OCI-LY7 (cell line): ENCODE measurements around the gene IRX2. TPM values are rescaled to one million over a fixed set of nuclear protein-coding genes. Genes with fewer than 3 reads are reported as not detected.

Experiments
- BruUV-seq: library from RNA; stranded (reverse); fragments of 400-500 nt; replicated peaks from 2 replicates; lab custom pipeline; 2021; lab: Mats Ljungman, UMichigan
- CTCF ChIA-PET: fragments of 300-600 bp; sonication (Branson Sonifier 250); formaldehyde crosslinking; loops from one replicate; lab custom pipeline; 2022; ENCODE audit warnings: antibody characterized with exemption; ENCODE audit not compliant: unreplicated experiment; lab: Charles Lee
- POLR2A ChIA-PET: fragments of 300-600 bp; sonication (Branson Sonifier 250); formaldehyde crosslinking; loops from one replicate; lab custom pipeline; 2022; ENCODE audit warnings: antibody characterized with exemption; lab: Charles Lee
- DNase-seq: peaks from one replicate; pipeline ENCODE4 v3.0.0-alpha.2; 2015; ENCODE audit warnings: low spot score
- H2AFZ ChIP-seq: fragments of 200-600 bp; sonication (generic), shearing (Covaris generic); 2 replicates; pipeline ENCODE4 v1.6.1; 2014; ENCODE audit warnings: mild to moderate bottlenecking, antibody characterized with exemption, low read length, moderate library complexity
- H3K27ac ChIP-seq: fragments of 200-600 bp; sonication (generic); 2 replicates; pipeline ENCODE4 v1.5.1; 2014; ENCODE audit warnings: mixed run types, low read depth, mild to moderate bottlenecking, moderate library complexity, low read length, inconsistent platforms; ENCODE audit not compliant: poor library complexity, severe bottlenecking
- H3K36me3 ChIP-seq: fragments of 200-600 bp; sonication (generic); 2 replicates; pipeline ENCODE4 v1.6.1; 2014; ENCODE audit warnings: mild to moderate bottlenecking, antibody characterized with exemption, low read length, moderate library complexity, mixed read lengths; ENCODE audit not compliant: insufficient read depth
- H3K4me1 ChIP-seq: fragments of 200-600 bp; sonication (generic); 2 replicates; pipeline ENCODE4 v1.5.1; 2014; ENCODE audit warnings: mild to moderate bottlenecking, low read length; ENCODE audit not compliant: insufficient read depth, poor library complexity, severe bottlenecking
- H3K4me2 ChIP-seq: fragments of 200-600 bp; sonication (generic); 2 replicates; pipeline ENCODE4 v1.6.1; 2014; ENCODE audit warnings: mild to moderate bottlenecking, low read length
- H3K4me3 ChIP-seq: fragments of 200-600 bp; sonication (generic); 2 replicates; pipeline ENCODE4 v1.5.1; 2014; ENCODE audit warnings: mild to moderate bottlenecking, low read depth, low read length; ENCODE audit not compliant: poor library complexity, severe bottlenecking
- H3K79me2 ChIP-seq: fragments of 200-600 bp; sonication (generic); 2 replicates; pipeline ENCODE4 v1.6.1; 2016; ENCODE audit warnings: low read depth, mild to moderate bottlenecking, low read length, moderate library complexity, mixed read lengths; ENCODE audit not compliant: insufficient read depth
- H3K9me2 ChIP-seq: fragments of 200-600 bp; sonication (generic); 2 replicates; pipeline ENCODE4 v1.6.1; 2016; ENCODE audit warnings: mild to moderate bottlenecking, low read length, mixed read lengths; ENCODE audit not compliant: insufficient read depth
- H3K9me3 ChIP-seq: fragments of 200-600 bp; sonication (generic); 2 replicates; pipeline ENCODE4 v1.6.1; 2014; ENCODE audit warnings: mild to moderate bottlenecking, mixed run types, low read length, mixed read lengths
- H4K20me1 ChIP-seq: fragments of 200-600 bp; sonication (generic); 2 replicates; pipeline ENCODE4 v1.6.1; 2014; ENCODE audit warnings: mild to moderate bottlenecking, antibody characterized with exemption, low read length, moderate library complexity, mixed read lengths; ENCODE audit not compliant: insufficient read depth
- EZH2phosphoT487 ChIP-seq: fragments of 200-600 bp; sonication (generic); IDR thresholded peaks from 2 replicates; pipeline ENCODE4 v1.6.1; 2018; ENCODE audit warnings: low read depth, borderline replicate concordance, mild to moderate bottlenecking, mixed run types, antibody characterized with exemption, low read length, moderate library complexity, mixed read lengths
- intact Hi-C: fragments of 100-400 bp; cut with micrococcal nuclease; formaldehyde crosslinking; loops from one replicate; pipeline ENCODE4 v1.10.0; 2022; ENCODE audit not compliant: unreplicated experiment
- total RNA-seq, 2 experiments: library from RNA; depleted of rRNA in 1 of 2; stranded (reverse); fragments of >200 nt in 1 of 2; shearing (Covaris generic) in 1 of 2; gene quantifications; 2 replicates each; pipeline ENCODE4 v1.2.3, GENCODE V29; 2014 to 2022
- TF ChIP-seq, protein P1 (sequence below): fragments of 200-600 bp; sonication (generic); conservative IDR thresholded peaks from 2 replicates; pipeline ENCODE4 v1.5.1; 2014; ENCODE audit warnings: mild to moderate bottlenecking, antibody characterized with exemption, low read length, moderate library complexity, mixed read lengths

IRX2 gene
- total RNA-seq, 2 experiments from 2014 or later: not detected

DNA sequence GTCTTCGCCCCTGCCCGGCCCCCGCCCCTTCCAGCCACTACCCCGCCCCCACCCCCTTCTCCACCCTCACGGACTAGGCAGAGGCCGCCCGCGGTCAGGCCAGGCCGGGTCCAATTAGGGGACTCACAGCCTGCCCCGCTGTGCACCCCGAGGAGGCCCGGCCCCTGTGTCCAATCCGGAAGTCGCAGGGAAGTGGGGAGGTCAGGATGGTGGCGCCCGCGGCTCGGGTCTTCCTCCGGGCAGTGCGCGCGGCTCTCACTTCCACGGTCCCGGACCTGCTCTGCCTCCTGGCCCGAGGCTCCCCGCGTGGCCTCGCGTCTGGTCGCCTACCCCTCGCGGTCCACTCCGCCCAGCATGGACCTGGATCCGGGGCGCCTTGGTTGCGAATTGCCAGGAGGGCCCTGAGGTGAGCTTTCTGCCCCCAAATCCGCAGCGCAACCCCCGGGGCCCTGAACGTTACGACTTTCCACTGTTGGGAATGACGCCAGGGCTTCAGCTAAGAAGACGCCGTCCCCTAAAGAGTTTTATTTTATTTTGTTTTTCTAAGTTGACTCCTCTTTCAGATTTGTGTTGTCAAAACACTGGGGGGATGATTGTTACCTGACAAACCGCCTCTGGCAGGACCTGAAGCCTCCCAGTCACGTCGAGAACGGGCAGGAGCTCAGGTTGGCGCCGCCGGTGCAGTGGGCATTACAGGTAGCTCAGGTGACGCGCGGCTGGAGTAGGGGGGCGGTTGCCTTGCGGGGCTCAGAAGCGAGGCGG lies 763 bp upstream of the IRX2 start:
- TF ChIP-seq, protein P1, sequence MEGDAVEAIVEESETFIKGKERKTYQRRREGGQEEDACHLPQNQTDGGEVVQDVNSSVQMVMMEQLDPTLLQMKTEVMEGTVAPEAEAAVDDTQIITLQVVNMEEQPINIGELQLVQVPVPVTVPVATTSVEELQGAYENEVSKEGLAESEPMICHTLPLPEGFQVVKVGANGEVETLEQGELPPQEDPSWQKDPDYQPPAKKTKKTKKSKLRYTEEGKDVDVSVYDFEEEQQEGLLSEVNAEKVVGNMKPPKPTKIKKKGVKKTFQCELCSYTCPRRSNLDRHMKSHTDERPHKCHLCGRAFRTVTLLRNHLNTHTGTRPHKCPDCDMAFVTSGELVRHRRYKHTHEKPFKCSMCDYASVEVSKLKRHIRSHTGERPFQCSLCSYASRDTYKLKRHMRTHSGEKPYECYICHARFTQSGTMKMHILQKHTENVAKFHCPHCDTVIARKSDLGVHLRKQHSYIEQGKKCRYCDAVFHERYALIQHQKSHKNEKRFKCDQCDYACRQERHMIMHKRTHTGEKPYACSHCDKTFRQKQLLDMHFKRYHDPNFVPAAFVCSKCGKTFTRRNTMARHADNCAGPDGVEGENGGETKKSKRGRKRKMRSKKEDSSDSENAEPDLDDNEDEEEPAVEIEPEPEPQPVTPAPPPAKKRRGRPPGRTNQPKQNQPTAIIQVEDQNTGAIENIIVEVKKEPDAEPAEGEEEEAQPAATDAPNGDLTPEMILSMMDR: no peak
- intact Hi-C loops: no loop called here
- no peak overlapping the region for H3K27ac ChIP-seq

DNA sequence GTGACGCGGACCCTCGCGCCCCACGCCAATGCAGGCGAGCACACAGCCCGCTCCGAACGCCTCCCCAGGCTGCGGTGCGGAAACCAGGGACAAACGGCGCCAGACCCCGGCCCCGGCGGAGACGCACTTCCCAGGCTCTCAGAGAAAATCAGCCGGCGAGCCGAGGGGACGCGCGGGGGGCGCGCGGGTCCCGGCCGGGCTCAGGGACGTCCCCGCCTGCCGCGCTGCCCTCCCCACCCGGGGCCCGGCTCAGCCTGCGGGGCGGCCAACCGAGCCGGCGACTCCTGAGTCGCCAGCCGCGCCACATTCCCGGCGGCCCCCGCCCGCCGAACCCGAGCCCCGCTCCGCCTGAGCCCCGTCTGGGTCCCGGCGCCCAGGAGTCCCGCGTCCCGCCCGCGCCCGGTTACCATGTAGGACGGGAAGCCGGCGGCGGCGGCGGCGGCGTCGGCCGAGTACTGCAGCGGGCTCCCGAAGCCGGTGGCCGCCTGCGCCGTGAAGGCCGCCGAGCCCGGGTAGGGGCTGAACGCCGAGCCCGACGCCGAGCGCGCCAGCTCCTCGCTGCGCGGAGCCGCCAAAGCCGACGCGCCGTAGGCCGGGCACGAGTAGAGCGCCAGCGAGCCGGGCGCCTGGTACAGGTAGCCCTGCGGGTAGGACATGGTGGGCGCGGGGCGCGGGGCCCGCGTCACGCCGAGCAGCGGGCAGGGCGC lies 566 bp downstream of the IRX2 start:
- Histone ChIP-seq H4K20me1 (no peaks in the 10 kb centered on the region), H3K9me3 (no peaks in the 10 kb centered on the region), H2AFZ (no peak overlapping the region), H3K9me2 (no peaks in the 10 kb centered on the region), H3K36me3 (no peaks in the 10 kb centered on the region), H3K4me3 (no peak overlapping the region), H3K79me2 (no peaks in the 10 kb centered on the region), H3K4me1 (no peaks in the 10 kb centered on the region), H3K4me2 (no peak overlapping the region), H3K27ac (no peak overlapping the region)
- ChIA-PET POLR2A (no interaction called here), CTCF (no interaction called here)
- no TSS peak for BruUV-seq
- TF ChIP-seq, protein P1: no peak
- no peak for TF ChIP-seq EZH2phosphoT487
- intact Hi-C loops: no loop called here
- no peak for DNase-seq

More for the DNA sequence above, 763 bp upstream of the IRX2 start:
- H2AFZ ChIP-seq: no peak overlapping the region
- H3K79me2 ChIP-seq: no peaks in the 10 kb centered on the region
- no peak overlapping the region for H3K4me2 ChIP-seq
- ChIA-PET CTCF (no interaction called here), POLR2A (no interaction called here)
- no peaks in the 10 kb centered on the region for H4K20me1 ChIP-seq
- H3K4me3 ChIP-seq: no peak overlapping the region
- no peaks in the 10 kb centered on the region for H3K4me1 ChIP-seq
- H3K36me3 ChIP-seq: no peaks in the 10 kb centered on the region
- no TSS peak for BruUV-seq
- no peaks in the 10 kb centered on the region for H3K9me2 ChIP-seq
- H3K9me3 ChIP-seq: no peaks in the 10 kb centered on the region
- no peak for DNase-seq
